SIG-M5 treated with dmso at 0.1 percent for 504 hours (cell line): ENCODE measurements around the gene LCE3B.

Experiments
- DNase-seq: peaks from one replicate; lab custom pipeline; 2025; ENCODE audit not compliant: unreplicated experiment; lab: John Stamatoyannopoulos, UW

The LCE3B gene

GRCh38 chr1:152657677-152658076, 44.1 kb downstream of the LCE3B start:
- DNase-seq, result no peak

DNA sequence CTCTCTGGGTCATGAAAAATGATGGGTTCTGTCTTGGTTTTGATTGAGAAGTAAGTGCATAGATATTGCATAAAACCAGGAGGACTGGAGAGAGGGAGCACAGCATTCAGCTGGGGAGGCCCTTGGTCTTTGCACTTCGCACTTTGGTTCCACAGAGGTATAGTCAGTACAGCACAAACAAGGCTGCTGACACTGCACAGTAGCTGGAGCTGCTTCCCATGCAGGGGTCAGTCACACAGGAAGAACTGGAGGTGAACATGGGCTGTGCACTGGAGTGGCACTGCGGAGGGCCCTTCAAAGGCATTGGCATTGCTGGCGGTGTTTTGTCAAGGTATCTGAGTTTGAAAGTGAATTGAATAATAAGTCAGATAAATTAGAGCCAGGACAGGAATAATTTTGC, 45.0 kb downstream of the LCE3B start:
- DNase-seq, result no peak

DNA sequence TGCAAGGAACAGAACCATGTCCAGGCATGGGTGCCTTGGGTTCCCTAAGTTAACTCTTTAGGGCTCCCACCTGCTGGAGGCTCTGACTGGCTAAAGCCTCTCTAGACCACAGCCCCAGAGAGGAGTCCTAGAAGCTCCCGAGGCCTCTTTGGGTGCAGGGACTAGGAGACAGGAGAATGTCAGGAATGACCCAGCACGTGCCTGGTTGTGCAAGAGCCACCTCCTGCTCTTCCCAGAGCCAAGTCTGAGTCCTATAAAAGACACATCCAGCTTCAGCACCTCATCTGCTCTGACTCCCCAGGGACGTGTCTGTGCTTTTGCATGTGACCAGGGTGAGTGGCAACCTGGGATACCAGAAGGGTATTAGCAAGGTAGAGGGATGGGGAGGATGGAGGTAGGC, 49.5 kb downstream of the LCE3B start, which contains the start of gene LCE2D:
Gene LCE2D (plus strand): TSS at position 283 of the 400 bp plus-strand sequence. CDS start 726 bp downstream, outside the sequence.
- no peak for DNase-seq
